Activated CD8-positive, alpha-beta memory T cell treated with anti-CD3 and anti-CD28 coated beads for 1 hour (primary cell): ENCODE data around the gene EIF6.

Source experiments
- DNase-seq, 2 donors: peaks; one replicate each; pipeline ENCODE4 v3.0.0-alpha.2; 2020; ENCODE audit warnings: low read depth in 1 of 2; ENCODE audit errors: extremely low read depth in 1 of 2

Gene EIF6

GRCh38 chr20:35281506-35282101 is 3.0 kb downstream of the EIF6 start:
- DNase-seq, result no peak

GRCh38 chr20:35280523-35280922 is 4.0 kb downstream of the EIF6 start:
- no peak for DNase-seq

GRCh38 chr20:35279533-35280174 is 4.9 kb downstream of the EIF6 start:
- DNase-seq, result no peak

- DNase-seq, result no peak
Observed at GRCh38 chr20:35279040-35279439, 5.5 kb downstream of the EIF6 start.

- DNase-seq, result peak; percentile 73 to 78
Observed at GRCh38 chr20:35277531-35278395, 6.8 kb downstream of the EIF6 start, which contains the start of gene MMP24OS. TSS of gene MMP24OS (minus strand) at chr20:35278122. CDS start at chr20:35277929, 193 bp downstream.

- no peak for DNase-seq
Observed at GRCh38 chr20:35277127-35277526, 7.4 kb downstream of the EIF6 start.

- DNase-seq, result no peak
Observed at GRCh38 chr20:35276408-35276807, 8.2 kb downstream of the EIF6 start.

- DNase-seq, result no peak
Observed at GRCh38 chr20:35275741-35276251, 8.8 kb downstream of the EIF6 start.

- DNase-seq, result no peak
Observed at GRCh38 chr20:35274172-35275092, 10.1 kb downstream of the EIF6 start.

- no peak for DNase-seq
Observed at GRCh38 chr20:35273449-35274171, 11.0 kb downstream of the EIF6 start.

GRCh38 chr20:35271904-35272303 is 12.7 kb downstream of the EIF6 start:
- no peak for DNase-seq

- no peak for DNase-seq
Observed at GRCh38 chr20:35271073-35271882, 13.3 kb downstream of the EIF6 start.

GRCh38 chr20:35270021-35270902 is 14.3 kb downstream of the EIF6 start:
- no peak for DNase-seq

- no peak for DNase-seq
Observed at GRCh38 chr20:35269055-35269781, 15.4 kb downstream of the EIF6 start.

GRCh38 chr20:35267092-35267491 is 17.5 kb downstream of the EIF6 start:
- no peak for DNase-seq

- no peak for DNase-seq
Observed at GRCh38 chr20:35264755-35265154, 19.8 kb downstream of the EIF6 start.
